GM13977 (cell line): ENCODE data around the gene AFF2.

Experiments used
- DNase-seq: peaks from one replicate; pipeline ENCODE4 v3.0.0; 2012; ENCODE audit warnings: low spot score
- CTCF ChIP-seq: IDR thresholded peaks from 2 replicates; pipeline ENCODE4 v1.5.1; 2012; ENCODE audit warnings: mild to moderate bottlenecking, control low read depth; ENCODE audit not compliant: insufficient read depth; ENCODE audit errors: extremely low read depth, missing control alignments
- in situ Hi-C: fragments of 300-500 bp; cut with MboI; formaldehyde crosslinking; loops from one replicate; pipeline ENCODE4 v1.12.0; 2022; ENCODE audit warnings: low sequenced_read_pairs, low pct_unique_long_range_greater_than_20kb, mixed read lengths, inconsistent platforms; ENCODE audit not compliant: unreplicated experiment

The AFF2 gene

GRCh38 chrX:148771440-148771839 is 271.0 kb downstream of the AFF2 start:
- in situ Hi-C loops: no loop called here
- DNase-seq: no peak
- TF ChIP-seq CTCF: no peak

- no peak for DNase-seq
- no peak for TF ChIP-seq CTCF
- in situ Hi-C loops: no loop called here
These were observed 273.9 kb downstream of the AFF2 start for GRCh38 chrX:148774276-148774675.

GRCh38 chrX:148784137-148784536 is 283.7 kb downstream of the AFF2 start:
- in situ Hi-C loops: no loop called here
- no peak for TF ChIP-seq CTCF
- no peak for DNase-seq

- TF ChIP-seq CTCF: no peak
- in situ Hi-C loops: no loop called here
- DNase-seq: no peak
These were observed 284.4 kb downstream of the AFF2 start for GRCh38 chrX:148784856-148785255.

GRCh38 chrX:148785256-148785655 is 284.8 kb downstream of the AFF2 start:
- no peak for TF ChIP-seq CTCF
- DNase-seq: no peak
- in situ Hi-C loops: no loop called here

GRCh38 chrX:148788449-148788848 is 288.0 kb downstream of the AFF2 start:
- in situ Hi-C loops: no loop called here
- no peak for DNase-seq
- no peak for TF ChIP-seq CTCF

GRCh38 chrX:148794350-148794749 is 293.9 kb downstream of the AFF2 start:
- in situ Hi-C loops: no loop called here
- DNase-seq: peak; percentile 2
- no peak for TF ChIP-seq CTCF
